ENCODE measurements around the gene NT5DC1.

The NT5DC1 gene

DNA sequence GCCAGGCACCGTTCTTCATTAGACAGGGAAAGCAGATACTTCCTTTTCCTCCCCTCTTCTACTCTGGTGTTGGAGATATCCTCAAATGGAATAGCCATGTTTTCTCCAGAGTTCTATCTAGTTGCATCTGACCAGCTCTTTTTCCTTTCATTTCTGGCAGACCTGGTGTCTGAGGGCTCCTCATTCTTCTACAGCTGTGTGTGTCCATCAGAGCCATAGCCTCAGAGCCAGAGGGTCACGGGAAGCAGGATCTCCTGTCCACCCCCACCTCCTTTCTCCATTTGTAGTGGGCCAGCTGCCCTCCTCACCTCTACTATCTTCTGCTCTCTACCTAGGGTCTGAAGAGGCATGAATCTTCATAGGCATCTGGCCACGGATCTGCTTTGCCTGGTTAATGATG, 96.2 kb downstream of the NT5DC1 start:
- no peak for DNase-seq (ENCODE audit: low read depth)

DNA sequence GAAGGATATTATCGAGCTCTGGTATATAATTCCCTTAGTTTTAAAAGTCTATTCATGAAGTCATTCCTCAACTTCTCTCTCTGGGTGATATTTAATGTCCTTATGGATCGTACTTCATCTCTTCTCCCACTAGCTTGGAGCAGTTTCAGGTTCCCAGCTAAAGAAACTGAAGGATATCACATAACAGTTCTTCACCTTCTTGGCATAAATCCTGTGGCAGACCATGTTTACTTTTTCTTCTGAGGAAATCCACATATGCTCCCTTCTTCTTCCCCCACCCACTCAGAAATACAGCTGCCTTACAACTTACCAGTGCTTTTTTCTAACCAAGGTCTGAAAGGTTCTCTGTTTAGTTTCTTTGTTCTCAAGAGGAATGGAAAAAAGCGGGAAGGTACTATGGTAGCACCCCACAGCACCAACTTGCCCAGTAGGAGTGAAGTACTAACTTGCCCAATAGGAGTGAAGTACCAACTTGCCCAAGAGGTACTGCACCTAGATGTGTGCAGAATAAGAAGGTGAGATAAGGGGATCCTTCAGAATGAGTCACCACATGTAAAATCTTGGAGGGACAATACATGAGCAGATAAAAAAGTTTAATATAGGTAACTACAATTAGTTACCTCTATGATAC, 100.1 kb downstream of the NT5DC1 start:
- DNase-seq (ENCODE audit: low read depth) = no peak

DNA sequence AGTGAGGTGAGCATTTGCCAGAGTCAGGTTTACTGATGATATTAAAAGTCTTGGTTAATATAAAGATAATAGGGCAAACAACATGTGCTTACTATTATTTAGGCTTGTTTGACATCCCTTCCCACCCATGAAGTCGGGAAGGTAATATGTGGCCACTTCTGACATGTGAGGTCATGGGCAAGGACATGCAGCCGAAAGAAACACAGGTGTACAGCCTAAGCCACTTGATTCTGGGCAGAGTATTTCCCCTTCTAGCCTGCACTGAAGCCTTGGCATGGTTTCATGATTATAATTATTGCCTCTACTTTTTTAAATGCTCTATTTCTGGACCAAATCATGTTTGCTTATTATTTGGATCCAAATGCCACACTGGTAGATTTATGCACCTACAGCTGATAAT, 100.9 kb downstream of the NT5DC1 start:
- no peak for DNase-seq (ENCODE audit: low read depth)

DNA sequence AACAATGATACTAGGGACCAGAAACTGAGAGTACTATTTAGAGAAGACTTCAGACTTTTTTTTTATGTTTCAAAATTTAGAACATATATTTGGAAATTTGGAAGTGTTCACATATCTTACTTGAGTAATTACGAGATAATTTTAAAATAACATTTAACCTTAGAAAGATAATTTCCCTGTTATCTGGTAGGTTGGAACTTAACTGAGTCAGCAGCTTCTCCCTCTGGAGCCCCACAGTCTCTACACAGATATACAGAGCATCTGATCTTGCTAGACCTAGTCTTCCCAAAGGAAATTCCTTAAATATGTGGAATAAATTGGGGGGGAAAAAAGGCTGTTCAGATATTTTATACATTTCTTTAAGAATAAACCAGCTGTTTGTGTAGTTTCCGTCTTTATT, 104.6 kb downstream of the NT5DC1 start:
- no peak for DNase-seq (ENCODE audit: low read depth)

DNA sequence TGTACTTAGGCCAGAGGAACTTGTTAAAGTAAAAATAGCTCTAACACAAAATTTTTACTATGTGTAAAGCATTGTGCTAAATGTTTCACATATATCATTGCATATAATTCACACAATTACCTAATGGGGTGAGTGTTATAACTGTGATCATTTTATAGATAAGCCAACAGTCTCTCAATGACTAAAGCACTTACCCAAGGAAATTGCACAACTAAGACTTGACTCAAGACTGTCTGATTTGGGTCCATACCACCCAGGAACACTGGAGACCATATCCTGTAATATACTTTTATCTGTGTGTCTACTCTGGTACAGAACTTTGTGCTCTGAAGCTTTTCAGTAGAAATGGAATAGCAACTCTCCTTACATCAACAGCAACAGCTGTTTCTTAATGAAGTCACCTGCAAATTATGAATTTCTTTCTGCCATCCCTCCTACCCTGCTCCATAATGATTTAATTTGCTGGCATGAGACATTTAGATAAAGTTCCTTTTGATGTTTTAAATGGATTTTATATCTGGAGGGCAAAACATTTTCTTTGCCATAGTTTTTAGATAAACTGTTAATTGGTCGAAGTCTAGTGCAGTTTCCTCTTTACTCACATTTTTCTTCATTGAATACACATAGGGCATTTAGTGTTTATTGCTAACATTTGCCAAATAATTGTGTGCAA, 105.7 kb downstream of the NT5DC1 start:
- no peak for DNase-seq (ENCODE audit: low read depth)

DNA sequence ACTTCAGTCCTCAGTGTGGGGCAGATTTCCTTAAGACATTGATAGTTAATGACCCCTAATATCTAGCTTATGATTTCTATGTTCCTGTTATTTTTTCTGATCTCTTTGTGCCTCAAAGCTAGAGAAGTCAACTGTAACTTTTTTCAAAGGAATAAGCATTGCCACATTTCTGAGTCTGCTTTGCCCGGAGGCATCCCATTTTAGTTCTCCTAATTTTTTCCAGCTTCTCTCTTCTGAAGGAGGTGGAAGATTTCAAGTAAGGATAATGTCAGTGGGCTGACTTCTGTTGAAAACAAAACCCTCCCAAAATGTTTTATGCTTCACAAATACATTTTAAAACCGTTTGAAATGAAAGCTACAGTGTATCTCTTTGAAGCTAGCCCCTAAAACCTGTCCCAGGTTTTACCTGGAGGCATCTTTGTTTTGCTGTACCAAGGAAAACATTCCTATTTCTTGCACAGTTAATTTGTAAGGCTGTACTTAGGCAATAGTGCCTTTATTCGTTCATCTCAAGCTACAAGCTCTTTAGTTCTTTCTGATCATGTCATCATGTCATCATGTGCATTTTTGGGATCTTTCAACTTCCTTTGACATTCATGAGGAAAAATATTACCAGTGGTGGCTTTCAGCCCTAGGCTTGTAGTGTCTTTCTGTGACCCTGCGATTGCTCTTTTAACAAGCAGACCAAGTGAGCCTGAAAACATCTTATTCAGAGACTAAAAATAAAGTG, 107.6 kb downstream of the NT5DC1 start:
- no peak for DNase-seq (ENCODE audit: low read depth)

DNA sequence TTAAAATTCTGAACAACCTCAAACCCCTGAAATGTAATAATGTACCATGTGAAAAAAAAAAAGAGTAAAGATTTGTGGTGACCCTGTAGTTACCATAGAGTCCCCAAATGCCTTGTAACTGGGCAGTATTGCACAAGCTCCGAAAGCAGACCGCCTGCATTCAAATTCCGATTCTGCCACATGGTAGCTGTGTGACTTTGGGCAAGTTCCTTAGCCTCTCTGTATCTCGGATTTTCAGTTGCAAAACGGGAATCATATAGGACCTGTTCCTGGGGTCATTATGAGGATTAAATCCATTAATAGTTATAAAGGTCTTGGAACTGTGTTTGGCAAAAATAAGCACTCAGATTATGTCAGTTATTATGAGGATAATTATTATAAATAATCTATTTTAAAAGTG, 109.7 kb downstream of the NT5DC1 start:
- DNase-seq (ENCODE audit: low read depth) = no peak

DNA sequence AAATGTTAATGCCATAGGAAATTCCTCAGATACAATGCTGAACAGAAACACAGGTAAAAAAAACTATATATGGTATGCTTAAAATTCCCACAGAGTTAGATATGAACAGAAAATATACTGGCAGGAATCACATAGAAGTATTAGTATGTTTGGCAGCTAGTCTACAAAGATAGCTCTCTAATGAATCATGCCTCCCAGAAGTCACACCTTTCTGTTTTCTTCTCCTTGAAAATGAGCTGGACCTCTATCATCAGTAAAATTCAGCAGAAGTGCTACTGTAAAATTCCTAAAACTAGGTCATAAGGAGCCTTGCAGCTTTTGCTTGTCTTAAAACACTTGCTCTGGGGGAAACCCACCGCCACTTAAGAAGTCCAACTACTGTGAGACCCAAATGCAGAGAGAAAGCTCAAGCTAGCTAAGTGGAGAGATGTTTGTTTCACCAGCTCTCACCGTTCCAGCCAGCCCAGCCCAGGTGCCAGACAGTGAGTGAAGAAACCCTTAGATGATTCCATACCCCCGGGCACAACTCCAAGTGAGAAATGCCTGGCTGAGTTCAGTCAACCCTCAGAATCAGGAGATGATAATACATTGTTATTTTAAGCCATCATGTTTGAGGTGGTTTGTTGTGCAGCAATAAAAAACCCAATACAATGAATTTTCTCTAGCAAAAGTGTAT, 110.2 kb downstream of the NT5DC1 start:
- no peak for DNase-seq (ENCODE audit: low read depth)

DNA sequence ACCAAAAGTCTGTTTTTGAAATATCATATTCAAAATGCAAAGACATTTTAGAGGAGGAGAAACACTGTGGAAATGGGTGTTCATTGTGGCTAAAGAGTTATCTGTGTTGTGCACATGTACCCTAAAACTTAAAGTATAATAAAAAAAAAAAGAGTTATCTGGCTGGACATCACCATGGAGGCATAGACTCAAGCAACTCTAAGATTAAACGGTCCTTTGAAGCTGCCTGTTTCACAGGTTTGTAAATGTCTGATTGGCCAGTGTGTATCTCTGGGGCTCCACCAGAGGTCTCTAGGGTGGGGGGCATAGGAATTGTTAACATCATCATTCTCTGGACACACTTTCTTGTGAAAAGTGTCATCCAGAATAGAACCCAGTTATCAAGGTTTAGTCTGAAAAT, 114.0 kb downstream of the NT5DC1 start:
- DNase-seq (ENCODE audit: low read depth) = no peak

DNA sequence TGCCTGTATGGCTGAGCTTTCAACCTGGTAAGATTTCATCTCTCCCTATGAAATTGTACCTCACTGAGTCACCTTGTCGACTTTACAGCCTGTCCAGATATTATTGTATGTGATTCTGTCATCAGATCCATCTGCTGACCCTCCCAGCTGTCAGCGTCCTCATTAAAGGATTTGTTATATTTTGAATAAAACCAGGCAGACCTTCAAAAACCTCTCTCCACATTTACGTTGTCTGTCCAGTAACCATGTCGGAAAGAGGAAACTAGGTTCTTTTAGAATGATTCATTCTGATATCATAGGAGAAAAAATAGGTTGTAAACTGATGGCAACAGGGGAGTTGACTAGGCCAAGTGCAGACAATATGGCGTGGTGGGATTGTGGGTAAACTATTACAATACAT, 114.8 kb downstream of the NT5DC1 start:
- DNase-seq (ENCODE audit: low read depth) = no peak

DNA sequence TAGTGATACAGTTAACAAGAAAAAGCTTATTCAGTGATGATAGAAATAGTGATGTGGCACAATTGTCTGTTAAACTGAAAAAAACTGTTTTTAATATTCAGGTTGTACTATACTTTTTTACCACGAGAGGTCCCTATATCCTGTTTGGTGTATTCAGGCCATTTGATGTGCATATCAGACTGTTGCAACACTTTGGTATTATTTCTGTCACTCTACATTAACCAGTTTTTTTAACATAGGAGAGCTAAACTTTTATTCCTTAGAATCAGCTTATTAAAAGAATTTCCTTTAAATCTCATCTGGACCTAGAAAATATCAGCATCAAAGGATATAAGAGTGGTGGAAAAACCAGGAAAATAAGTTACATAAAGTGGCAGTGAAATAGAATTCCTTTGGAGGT, 116.4 kb downstream of the NT5DC1 start:
- no peak for DNase-seq (ENCODE audit: low read depth)

DNA sequence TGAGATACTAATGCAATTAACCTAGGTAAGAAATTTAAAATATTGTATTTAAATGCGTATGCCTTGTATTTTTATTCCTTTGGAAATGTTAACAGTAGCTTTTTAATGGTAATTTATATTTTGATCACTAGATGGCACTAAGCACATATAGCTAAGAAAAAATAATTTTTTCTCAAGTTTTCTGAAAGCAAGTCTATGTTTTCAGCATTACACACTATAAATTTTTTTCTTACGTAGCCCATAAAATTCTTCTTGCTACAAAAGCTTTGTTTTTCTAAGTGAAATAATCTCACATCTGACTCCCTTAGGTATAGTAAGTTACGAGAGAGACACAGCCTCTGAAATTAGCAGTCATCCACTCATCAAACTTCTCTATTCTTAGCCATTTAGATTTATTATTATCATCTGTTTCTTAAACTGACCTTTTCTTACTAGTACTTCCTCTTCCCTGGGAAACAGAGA, 117.5 kb downstream of the NT5DC1 start:
- DNase-seq (ENCODE audit: low read depth) = no peak

DNA sequence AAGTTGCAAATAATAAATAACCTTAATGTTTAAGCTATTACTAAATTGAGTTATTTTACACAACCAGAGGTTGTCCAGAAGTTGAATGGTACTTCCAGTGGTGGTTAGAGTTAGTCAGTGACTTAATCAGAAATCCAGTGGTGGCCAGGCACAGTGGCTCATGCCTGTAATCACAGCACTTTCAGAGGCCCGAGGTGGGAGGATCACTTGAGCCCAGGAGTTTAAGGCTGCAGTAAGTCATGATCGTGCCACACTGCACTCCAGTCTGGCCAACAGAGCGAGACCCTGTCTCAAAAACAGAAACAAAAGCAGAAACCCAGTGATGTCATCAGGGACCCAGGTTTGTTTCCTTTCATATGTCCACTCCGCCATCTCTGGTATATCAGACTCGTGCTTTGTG, 118.2 kb downstream of the NT5DC1 start:
- no peak for DNase-seq (ENCODE audit: low read depth)

DNA sequence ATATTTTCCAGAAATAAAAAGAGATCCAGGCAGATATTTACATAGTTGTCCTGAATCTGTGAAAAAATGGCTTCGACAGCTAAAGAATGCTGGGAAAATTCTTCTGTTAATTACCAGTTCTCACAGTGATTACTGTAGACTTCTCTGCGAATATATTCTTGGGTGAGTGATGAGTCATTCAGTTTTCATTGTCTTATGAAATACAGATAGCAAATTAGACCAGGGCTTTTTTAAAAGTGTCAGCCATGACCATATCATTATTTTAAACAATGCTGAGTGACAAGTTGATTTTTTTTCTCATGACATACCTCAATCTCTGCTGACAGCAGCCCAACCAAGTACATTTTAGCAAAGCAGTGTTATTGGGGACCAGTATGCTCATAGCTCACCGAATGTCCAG, 120.4 kb downstream of the NT5DC1 start:
- no peak for DNase-seq (ENCODE audit: low read depth)

DNA sequence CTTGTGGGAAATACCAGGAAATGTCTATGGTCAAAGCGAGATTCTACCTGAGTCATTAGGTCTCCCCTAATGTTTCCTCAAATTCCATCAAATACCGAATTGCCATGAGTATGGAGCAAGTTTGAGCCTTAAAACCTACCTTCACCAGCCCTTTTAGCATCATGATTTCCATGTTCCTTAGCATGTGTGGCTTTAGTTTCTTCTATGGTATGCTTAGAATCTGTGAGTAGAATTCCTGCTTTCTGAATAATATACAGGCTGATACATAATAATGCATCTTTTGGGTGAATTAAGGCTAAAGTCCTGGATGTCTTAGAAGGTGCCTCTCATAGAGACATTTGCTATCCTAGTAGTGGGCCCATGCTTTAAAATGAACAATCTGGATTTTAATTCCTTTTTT, 121.3 kb downstream of the NT5DC1 start:
- no peak for DNase-seq (ENCODE audit: low read depth)

DNA sequence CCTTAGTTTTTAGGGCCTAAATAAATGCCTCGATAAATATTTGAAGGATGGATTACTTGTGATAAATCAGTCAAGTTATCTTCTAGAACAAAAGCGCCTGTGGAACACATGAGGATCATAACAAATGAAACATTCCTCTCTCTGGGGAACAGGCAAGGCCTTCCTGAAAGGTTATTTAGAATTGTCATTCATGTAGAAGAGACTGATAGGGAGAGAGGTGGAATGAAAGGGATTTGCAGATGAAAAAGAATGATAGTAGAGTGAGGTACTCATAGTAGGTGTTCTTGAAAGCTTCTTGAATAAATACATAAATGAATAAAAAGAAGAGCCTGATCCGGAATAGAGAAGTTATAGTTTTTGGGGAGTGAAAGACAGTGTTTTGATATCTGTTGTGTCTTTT, 122.7 kb downstream of the NT5DC1 start:
- DNase-seq (ENCODE audit: low read depth) = no peak

DNA sequence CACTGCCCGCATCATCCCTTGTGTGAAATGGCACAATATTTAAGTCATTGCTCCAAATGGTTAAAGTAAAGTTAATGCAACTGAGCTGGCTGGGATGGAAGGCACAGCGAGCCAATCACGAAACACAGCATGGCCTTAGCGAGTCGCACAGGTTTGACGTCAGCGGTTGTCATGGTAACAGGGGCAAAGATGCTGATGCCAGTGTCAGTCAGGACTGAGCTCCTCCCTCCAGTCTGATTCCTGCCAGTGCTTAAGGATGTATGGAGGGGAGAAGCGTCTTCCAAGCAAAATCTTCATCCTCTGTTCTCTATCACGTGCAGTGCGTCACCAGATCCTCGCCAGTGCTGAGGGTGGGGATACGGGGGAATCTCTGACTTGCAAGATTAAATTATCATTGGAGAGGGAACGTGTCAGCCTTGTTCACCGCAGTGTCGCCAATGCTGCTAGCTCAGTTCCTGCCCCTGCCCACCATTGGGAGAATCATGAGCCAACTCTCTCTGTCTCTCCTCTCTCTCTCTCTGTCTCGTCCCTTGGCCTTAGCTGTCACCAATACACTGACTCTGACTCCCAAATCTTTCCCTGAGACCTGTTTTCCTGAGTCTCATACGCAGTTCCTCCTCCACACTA, 128.7 kb downstream of the NT5DC1 start:
- DNase-seq (ENCODE audit: low read depth) = peak; percentile 84

DNA sequence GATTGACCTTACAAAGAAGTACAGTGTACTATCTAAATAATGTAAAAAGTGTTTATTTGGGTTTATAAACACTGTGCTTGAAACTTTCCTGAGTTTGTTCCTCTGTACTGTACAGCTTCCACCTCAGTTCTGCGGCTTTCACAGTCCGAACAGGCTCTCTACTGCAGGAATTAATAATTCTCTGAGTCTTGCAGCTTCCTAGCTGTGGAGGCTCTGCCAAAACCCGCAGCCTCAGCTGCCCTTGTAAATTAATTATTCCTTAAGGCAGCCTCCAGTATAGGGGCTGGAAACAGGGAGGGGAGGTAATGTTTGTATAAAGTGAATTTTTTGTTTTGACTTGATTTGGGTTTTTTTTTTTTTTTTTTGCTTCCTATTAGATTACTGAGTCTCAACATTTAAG, 134.0 kb downstream of the NT5DC1 start:
- no peak for DNase-seq (ENCODE audit: low read depth)

DNA sequence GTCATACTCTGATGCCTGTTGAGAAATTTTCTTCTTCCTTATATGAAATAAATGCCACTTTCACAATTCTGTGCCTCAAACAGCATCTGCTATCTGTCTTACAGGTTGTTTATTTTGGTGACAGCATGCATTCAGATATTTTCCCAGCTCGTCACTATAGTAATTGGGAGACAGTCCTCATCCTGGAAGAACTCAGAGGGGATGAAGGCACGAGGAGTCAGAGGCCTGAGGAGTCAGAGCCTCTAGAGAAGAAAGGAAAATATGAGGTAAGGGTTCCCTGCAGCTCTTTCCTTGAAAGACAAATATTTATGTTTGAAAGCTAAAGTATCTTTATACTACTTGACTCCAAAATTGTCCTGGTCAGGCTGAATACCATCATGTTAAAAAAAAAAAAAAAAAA, 137.4 kb downstream of the NT5DC1 start:
- no peak for DNase-seq (ENCODE audit: low read depth)

DNA sequence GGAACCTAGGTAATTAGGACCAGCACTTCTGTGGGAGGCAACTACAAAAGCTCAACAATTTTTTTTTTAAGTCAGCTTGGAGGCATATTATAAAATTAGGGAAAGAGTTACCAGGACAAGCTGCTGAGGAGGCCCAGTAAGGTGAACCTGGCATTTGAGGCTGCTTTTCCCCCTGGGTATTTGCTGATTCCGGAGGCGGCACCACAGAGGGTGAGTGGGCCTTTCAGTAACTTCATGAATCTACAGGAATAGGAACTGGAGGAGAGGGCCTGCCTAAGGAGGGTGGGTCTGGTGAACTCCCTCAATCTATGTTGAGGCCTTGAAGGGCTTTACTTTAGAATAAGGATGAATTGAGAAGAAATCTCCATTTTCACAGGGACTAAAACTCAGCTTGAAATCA, 138.6 kb downstream of the NT5DC1 start:
- DNase-seq (ENCODE audit: low read depth) = no peak

DNA sequence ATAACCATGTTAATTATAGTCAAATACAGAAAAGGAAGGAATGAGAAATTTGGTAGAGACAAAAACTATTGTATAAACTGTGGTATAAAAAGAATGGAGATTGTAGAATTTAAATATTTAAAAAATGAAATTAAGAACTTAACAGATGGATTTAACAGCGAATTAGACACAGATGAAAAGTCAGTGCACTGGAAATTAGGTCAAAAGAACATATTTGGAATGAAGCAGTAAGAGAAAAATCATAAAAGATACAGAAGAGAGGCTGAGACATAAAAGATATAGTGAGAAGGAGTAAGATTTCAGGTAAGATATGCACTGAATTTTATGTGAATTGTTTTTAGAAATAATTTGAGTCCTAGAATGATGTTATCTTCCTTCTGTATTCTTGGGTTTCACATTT, 139.2 kb downstream of the NT5DC1 start:
- no peak for DNase-seq (ENCODE audit: low read depth)

DNA sequence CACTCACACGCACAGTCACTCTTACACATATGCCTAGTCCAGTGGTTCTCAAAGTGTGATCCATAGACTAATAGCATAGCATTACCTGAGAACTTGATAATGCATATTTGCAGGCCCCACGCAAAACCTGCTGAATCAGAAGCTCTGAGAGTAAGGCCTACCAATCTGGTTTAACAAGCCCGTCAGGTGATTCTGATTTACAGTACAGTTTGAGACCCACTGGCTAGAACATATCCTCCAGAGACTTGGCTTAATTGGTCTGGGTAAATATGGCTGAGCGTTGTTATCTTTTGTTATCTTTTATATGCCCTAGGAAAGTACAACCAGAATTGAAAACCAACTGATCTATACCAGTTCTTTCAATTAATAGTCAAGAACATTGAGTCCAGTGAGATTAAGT, 143.6 kb downstream of the NT5DC1 start:
- DNase-seq (ENCODE audit: low read depth) = no peak

Measured in GM04504 (cell line).